Neural cell (in vitro differentiated cells): ENCODE results near the gene GNAS.
"Not testable (repeated sequence)": the region's sequence is repeated elsewhere in the genome, so short reads cannot be mapped to it uniquely, and the experiment has no call there.

ENCODE experiments used
- CTCF ChIP-seq: fragments of 450-650 bp; IDR thresholded peaks from 2 replicates; pipeline ENCODE4 v1.5.1; 2014; ENCODE audit warnings: antibody characterized with exemption, mild to moderate bottlenecking, moderate library complexity; ENCODE audit not compliant: poor library complexity, severe bottlenecking
- MXI1 ChIP-seq: fragments of 450-650 bp; conservative IDR thresholded peaks from 2 replicates; pipeline ENCODE4 v1.6.1; 2014; ENCODE audit warnings: antibody characterized with exemption, mild to moderate bottlenecking; ENCODE audit not compliant: poor library complexity, severe bottlenecking
- REST ChIP-seq: IDR thresholded peaks from 2 replicates; pipeline ENCODE4 v1.6.1; 2012; ENCODE audit warnings: borderline replicate concordance
- TAF1 ChIP-seq: IDR thresholded peaks from 2 replicates; pipeline ENCODE4 v1.6.1; 2012; ENCODE audit warnings: low read depth

- not testable (repeated sequence) for TF ChIP-seq CTCF, TAF1, REST, MXI1
Observed at GRCh38 chr20:58947797-58948388, 95.4 kb downstream of the GNAS start.
